NCI-H146 treated with DMSO at 0.1 percent for 48 hours (cell line): ENCODE measurements around the gene ACIN1.

Experiments used
- DNase-seq: peaks from one replicate; lab custom pipeline; 2025; ENCODE audit not compliant: unreplicated experiment; lab: John Stamatoyannopoulos, UW

The ACIN1 gene

GRCh38 chr14:23058654-23059504 lies 36.1 kb downstream of the ACIN1 start:
- DNase-seq: no peak

- no peak for DNase-seq
Observed at GRCh38 chr14:23057757-23058653, 36.9 kb downstream of the ACIN1 start.

GRCh38 chr14:23056956-23057756 lies 37.8 kb downstream of the ACIN1 start, which contains the start of gene CDH24:
CDH24 (minus strand) TSS chr14:23057520; CDS start chr14:23055733, 1,787 bp downstream.
- no peak for DNase-seq

GRCh38 chr14:23056145-23056955 lies 38.6 kb downstream of the ACIN1 start:
- DNase-seq: no peak

GRCh38 chr14:23055621-23056144 lies 39.3 kb downstream of the ACIN1 start:
- DNase-seq: no peak

- no peak for DNase-seq
Observed at GRCh38 chr14:23055147-23055550, 39.8 kb downstream of the ACIN1 start.

GRCh38 chr14:23054000-23054811 lies 40.7 kb downstream of the ACIN1 start:
- DNase-seq: no peak

- no peak for DNase-seq
Observed at GRCh38 chr14:23053426-23053825, 41.5 kb downstream of the ACIN1 start.

- no peak for DNase-seq
Observed at GRCh38 chr14:23052671-23053070, 42.3 kb downstream of the ACIN1 start.

- DNase-seq: no peak
Observed at GRCh38 chr14:23052182-23052623, 42.7 kb downstream of the ACIN1 start.

GRCh38 chr14:23051141-23052057 lies 43.5 kb downstream of the ACIN1 start:
- no peak for DNase-seq

GRCh38 chr14:23049011-23049410 lies 45.9 kb downstream of the ACIN1 start:
- DNase-seq: no peak

- no peak for DNase-seq
Observed at GRCh38 chr14:23047751-23048693, 46.9 kb downstream of the ACIN1 start.

GRCh38 chr14:23047034-23047634 lies 47.8 kb downstream of the ACIN1 start:
- no peak for DNase-seq

GRCh38 chr14:23045419-23046357 lies 49.2 kb downstream of the ACIN1 start:
- no peak for DNase-seq
